Transverse colon (tissue), 4 donors: ENCODE results near the gene CES5A.

Source experiments
- POLR2A ChIP-seq: fragments of 450-650 bp; IDR thresholded peaks from one replicate; pipeline ENCODE4 v1.6.1; 2016; ENCODE audit warnings: antibody characterized with exemption, mild to moderate bottlenecking, moderate library complexity
- POLR2AphosphoS5 ChIP-seq, 3 donors: sonication (generic); formaldehyde crosslinking; IDR thresholded peaks; one replicate each; pipeline ENCODE4 v1.6.1; 2016; ENCODE audit warnings: antibody characterized with exemption in 3 of 3
- TF ChIP-seq, protein P1 (sequence below), 5 experiments: fragments of 200-600 bp in 3 of 5; fragments of 450-650 bp in 2 of 5; sonication (generic) in 3 of 5; IDR thresholded peaks; 1 replicate in 2 of 5; 2 replicates in 3 of 5; pipeline ENCODE4 v1.5.1; 2016 to 2017; ENCODE audit warnings: antibody characterized with exemption in 5 of 5, inconsistent platforms in 3 of 5, mild to moderate bottlenecking in 2 of 5, moderate library complexity in 1 of 5

DNA sequence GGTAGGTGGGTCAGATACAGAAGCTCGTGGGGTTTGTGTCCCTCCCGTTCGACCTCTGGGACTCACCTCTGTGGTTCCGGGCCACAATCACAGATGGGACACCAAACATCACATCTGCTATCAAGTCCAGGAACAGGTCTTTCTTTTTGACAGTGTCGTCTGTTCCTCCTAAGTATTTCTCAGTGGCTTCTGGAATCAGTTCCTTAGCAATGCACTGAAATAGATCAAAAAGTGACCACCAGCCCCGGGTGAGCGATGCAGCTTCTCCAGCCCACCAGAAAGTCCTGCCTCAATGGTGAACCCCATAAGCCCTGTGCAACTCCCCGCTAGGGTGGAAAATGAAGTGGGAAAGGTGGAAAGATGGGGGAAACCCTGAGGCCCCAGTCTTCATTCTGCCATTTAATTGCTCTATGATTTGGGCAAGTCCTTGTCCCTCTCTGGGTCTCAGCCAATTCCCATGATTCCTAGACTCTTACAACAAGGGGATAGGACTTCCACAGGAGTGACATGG is 64.7 kb downstream of the CES5A start:
- TF ChIP-seq POLR2AphosphoS5 (IDR thresholded peaks at IDR 0.05): no peak
- TF ChIP-seq, protein P1, sequence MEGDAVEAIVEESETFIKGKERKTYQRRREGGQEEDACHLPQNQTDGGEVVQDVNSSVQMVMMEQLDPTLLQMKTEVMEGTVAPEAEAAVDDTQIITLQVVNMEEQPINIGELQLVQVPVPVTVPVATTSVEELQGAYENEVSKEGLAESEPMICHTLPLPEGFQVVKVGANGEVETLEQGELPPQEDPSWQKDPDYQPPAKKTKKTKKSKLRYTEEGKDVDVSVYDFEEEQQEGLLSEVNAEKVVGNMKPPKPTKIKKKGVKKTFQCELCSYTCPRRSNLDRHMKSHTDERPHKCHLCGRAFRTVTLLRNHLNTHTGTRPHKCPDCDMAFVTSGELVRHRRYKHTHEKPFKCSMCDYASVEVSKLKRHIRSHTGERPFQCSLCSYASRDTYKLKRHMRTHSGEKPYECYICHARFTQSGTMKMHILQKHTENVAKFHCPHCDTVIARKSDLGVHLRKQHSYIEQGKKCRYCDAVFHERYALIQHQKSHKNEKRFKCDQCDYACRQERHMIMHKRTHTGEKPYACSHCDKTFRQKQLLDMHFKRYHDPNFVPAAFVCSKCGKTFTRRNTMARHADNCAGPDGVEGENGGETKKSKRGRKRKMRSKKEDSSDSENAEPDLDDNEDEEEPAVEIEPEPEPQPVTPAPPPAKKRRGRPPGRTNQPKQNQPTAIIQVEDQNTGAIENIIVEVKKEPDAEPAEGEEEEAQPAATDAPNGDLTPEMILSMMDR (IDR thresholded peaks at IDR 0.05): no peak
- no peak for TF ChIP-seq POLR2A
